ENCODE measurements around the gene FARSA. TPM values are rescaled to one million over a fixed set of nuclear protein-coding genes. Genes with fewer than 3 reads are reported as not detected.
"Not testable (repeated sequence)": the region's sequence is repeated elsewhere in the genome, so short reads cannot be mapped to it uniquely, and the experiment has no call there.

The FARSA gene
- total and polyA plus RNA-seq, 2 of the 8 experiments (the other 6 are each of a cell fraction or from before 2014, with no cell fraction given), result 61.0 to 103 TPM

DNA sequence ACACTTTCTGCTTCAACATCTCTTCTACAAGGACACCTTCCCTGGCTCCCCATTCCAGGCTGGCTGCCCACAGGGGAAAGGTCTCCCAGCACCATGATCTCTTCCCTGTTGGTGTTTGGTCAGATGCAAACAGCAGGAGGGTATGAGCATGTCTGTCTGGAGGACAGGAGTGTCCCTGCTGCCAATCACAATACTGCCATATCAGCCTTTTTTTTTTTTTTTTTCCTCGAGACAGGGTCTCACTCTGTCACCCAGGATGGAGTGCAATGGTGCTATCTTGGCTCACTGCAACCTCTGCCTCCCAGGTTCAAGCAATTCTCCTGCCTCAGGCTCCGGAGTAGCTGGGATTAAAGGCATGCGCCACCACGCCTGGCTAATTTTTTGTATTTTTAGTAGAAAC, 17.7 kb downstream of the FARSA start:
- POLR2A ChIA-PET (ENCODE audit: partially characterized antibody), result interaction anchor here (1.0 to 13.9 kb wide), 6 partner anchors 11 to 36 kb away, joined by 3 to 180 read pairs (median 4); partner anchors contain the start of genes CALR and FARSA
- H4K5ac ChIP-seq (ENCODE audit: insufficient read length, low read depth, low read length); H4K91ac ChIP-seq (replicated peaks; ENCODE audit: insufficient read length, low read length); H2BK20ac ChIP-seq (ENCODE audit: low read length); H3K14ac ChIP-seq (ENCODE audit: insufficient read length); FAIRE-seq; H3K79me1 ChIP-seq (ENCODE audit: low read depth, low read length); H2BK15ac ChIP-seq (ENCODE audit: low read length); CTCF ChIA-PET (ENCODE audit: partially characterized antibody); H3K4ac ChIP-seq (replicated peaks; ENCODE audit: insufficient read length, low read depth, low read length); H3K27ac ChIP-seq (ENCODE audit: low read depth, low read length); H3K18ac ChIP-seq (ENCODE audit: extremely low read depth, low read length); H2BK5ac ChIP-seq (ENCODE audit: low read depth, low read length); H4K8ac ChIP-seq (ENCODE audit: extremely low read depth, insufficient read depth, low read length); H3K4me2 ChIP-seq (ENCODE audit: insufficient read depth in 1 of 2, low read depth in 2 of 2, low read length in 2 of 2); H3K4me3 ChIP-seq (ENCODE audit: extremely low read depth in 1 of 4, insufficient read depth in 2 of 4, low read depth in 3 of 4, low read length in 4 of 4); H3K56ac ChIP-seq (replicated peaks; ENCODE audit: insufficient read length, low read depth, low read length); DNase-seq (ENCODE audit: low read depth in 1 of 2, low spot score in 2 of 2); H3K23ac ChIP-seq (ENCODE audit: insufficient read length); H2BK120ac ChIP-seq (replicated peaks; ENCODE audit: low read depth, low read length); H3K79me2 ChIP-seq (ENCODE audit: control insufficient read depth in 1 of 2, insufficient read depth in 2 of 2, low read length in 2 of 2); H3K36me3 ChIP-seq (ENCODE audit: control insufficient read depth in 2 of 4, insufficient read depth in 4 of 4, low read length in 3 of 4); H3K23me2 ChIP-seq (ENCODE audit: low read depth, low read length); H2AFZ ChIP-seq (ENCODE audit: low read length); H4K20me1 ChIP-seq (replicated peaks in 1 of 2; ENCODE audit: control insufficient read depth in 1 of 2, insufficient read depth in 2 of 2, low read length in 2 of 2); H3K9ac ChIP-seq (replicated peaks in 1 of 4; ENCODE audit: extremely low read depth in 1 of 4, low read depth in 3 of 4, low read length in 3 of 4); H2AK5ac ChIP-seq (ENCODE audit: low read depth, low read length); H3K9me3 ChIP-seq (ENCODE audit: insufficient read depth in 2 of 2, low read depth in 1 of 2, low read length in 1 of 2): not testable (repeated sequence)
- Histone ChIP-seq H3K27me3 (replicated peaks in 1 of 4; ENCODE audit: control insufficient read depth in 3 of 4, extremely low read depth in 1 of 4, insufficient read depth in 3 of 4, low read length in 3 of 4) (peaks cover 6 to 12% (median 11%) of the 10 kb centered on the region in 4 experiments), H2BK12ac (ENCODE audit: low read depth, low read length) (0 out of 2 replicates have a peak overlapping the region, but pooled peaks have one; percentile 1), H3K4me1 (replicated peaks in 1 of 4; ENCODE audit: control insufficient read depth in 3 of 4, insufficient read depth in 4 of 4, low read length in 3 of 4) (peaks cover 8 to 20% (median 15%) of the 10 kb centered on the region in 4 experiments)
- WGBS, 2 experiments (ENCODE audit: extremely low coverage in 1 of 2, insufficient coverage in 1 of 2, insufficient read length in 1 of 2, insufficient replicate concordance in 2 of 2, low coverage in 1 of 2, low lambda C conversion rate in 2 of 2, missing lambda C conversion rate in 1 of 2), result 93% methylated on average over 3 of the region's 4 CpGs; no CpG with 5 or more reads in 1 of the 2 experiments
